Suprapubic skin (tissue), 4 donors: Measurements from ENCODE around the gene SMIM32.

ENCODE experiments used
- CTCF ChIP-seq, 2 donors: fragments of 200-600 bp in 1 of 2; fragments of 450-650 bp in 1 of 2; sonication (generic) in 1 of 2; IDR thresholded peaks; one replicate each; pipeline ENCODE4 v1.5.1; 2016 to 2019; ENCODE audit warnings: antibody characterized with exemption in 2 of 2, mild to moderate bottlenecking in 1 of 2, moderate library complexity in 1 of 2
- EP300 ChIP-seq: sonication (generic); formaldehyde crosslinking; IDR thresholded peaks from one replicate; pipeline ENCODE4 v1.6.1; 2017; ENCODE audit warnings: antibody characterized with exemption
- POLR2A ChIP-seq, 2 donors: fragments of 450-650 bp; IDR thresholded peaks; one replicate each; pipeline ENCODE4 v1.6.1; 2017; ENCODE audit warnings: antibody characterized with exemption in 2 of 2, mild to moderate bottlenecking in 2 of 2, moderate library complexity in 2 of 2
- POLR2AphosphoS5 ChIP-seq, 3 donors: sonication (generic); formaldehyde crosslinking; IDR thresholded peaks; one replicate each; pipeline ENCODE4 v1.6.1; 2017; ENCODE audit warnings: antibody characterized with exemption in 3 of 3

- TF ChIP-seq EP300 = no peak
- no peak for TF ChIP-seq POLR2AphosphoS5 (IDR thresholded peaks at IDR 0.05)
- no peak for TF ChIP-seq POLR2A (IDR thresholded peaks at IDR 0.05)
- TF ChIP-seq CTCF (IDR thresholded peaks at IDR 0.05) = no peak
Measured at GRCh38 chr5:136147632-136148031, 45.3 kb downstream of the SMIM32 start.
